ENCODE measurements around the gene RSRC2. TPM values are rescaled to one million over a fixed set of nuclear protein-coding genes. Genes with fewer than 3 reads are reported as not detected.
"Not testable (repeated sequence)": the region's sequence is repeated elsewhere in the genome, so short reads cannot be mapped to it uniquely, and the experiment has no call there.

RSRC2 gene
- total RNA-seq, 1 donor = 41.9 TPM

DNA sequence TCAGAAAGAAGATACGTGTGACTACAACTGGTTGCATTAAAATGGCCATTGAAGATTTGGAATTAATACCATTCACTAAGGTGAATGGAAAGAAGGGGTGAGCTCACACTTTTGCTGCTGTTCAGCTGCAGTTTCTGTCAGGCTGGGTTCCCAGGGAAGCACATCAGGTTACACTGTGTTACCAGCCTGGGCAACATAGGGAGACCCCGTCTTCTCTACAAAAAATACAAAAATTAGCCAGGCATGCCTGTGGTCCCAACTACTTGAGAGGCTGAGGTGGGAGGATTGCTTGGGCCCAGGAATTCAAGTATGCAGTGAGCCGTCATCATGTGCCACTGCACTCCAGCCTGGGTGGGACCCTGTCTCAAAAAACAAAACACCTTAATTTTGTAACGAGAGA lies 13.1 kb downstream of the RSRC2 start:
- no peak overlapping the region for H3K4me3 ChIP-seq (ENCODE audit: low read depth, low read length)
- no peak for DNase-seq (ENCODE audit: low read depth)
- TF ChIP-seq, protein P1, sequence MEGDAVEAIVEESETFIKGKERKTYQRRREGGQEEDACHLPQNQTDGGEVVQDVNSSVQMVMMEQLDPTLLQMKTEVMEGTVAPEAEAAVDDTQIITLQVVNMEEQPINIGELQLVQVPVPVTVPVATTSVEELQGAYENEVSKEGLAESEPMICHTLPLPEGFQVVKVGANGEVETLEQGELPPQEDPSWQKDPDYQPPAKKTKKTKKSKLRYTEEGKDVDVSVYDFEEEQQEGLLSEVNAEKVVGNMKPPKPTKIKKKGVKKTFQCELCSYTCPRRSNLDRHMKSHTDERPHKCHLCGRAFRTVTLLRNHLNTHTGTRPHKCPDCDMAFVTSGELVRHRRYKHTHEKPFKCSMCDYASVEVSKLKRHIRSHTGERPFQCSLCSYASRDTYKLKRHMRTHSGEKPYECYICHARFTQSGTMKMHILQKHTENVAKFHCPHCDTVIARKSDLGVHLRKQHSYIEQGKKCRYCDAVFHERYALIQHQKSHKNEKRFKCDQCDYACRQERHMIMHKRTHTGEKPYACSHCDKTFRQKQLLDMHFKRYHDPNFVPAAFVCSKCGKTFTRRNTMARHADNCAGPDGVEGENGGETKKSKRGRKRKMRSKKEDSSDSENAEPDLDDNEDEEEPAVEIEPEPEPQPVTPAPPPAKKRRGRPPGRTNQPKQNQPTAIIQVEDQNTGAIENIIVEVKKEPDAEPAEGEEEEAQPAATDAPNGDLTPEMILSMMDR (IDR thresholded peaks at IDR 0.05; ENCODE audit: insufficient read depth, low read depth, low read length) = no peak

DNA sequence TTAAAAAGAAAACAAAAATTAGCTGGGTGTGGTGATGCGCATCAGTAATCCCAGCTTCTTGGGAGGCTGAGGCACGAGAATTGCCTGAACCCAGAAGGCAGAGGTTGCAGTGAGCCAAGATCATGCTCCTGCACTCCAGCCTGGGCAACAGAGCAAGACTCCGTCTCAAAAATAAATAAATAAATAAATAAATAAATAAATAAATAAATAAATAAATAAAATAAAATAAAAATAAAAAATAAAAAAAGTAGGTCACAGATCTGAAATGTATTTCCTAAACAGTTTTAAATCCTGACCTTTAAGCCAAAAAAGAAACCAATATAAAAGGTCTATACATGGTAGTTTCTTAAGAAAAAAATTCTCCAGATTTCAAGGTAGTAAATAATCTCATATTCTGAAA lies 13.7 kb downstream of the RSRC2 start:
- not testable (repeated sequence) for DNase-seq (ENCODE audit: low read depth); H3K4me3 ChIP-seq (ENCODE audit: low read depth, low read length)

GRCh38 chr12:122508163-122508562 lies 18.6 kb downstream of the RSRC2 start:
- TF ChIP-seq, protein P1 (IDR thresholded peaks at IDR 0.05; ENCODE audit: insufficient read depth, low read depth, low read length) = no peak
- DNase-seq (ENCODE audit: low read depth) = no peak
- no peak overlapping the region for H3K4me3 ChIP-seq (ENCODE audit: low read depth, low read length)

DNA sequence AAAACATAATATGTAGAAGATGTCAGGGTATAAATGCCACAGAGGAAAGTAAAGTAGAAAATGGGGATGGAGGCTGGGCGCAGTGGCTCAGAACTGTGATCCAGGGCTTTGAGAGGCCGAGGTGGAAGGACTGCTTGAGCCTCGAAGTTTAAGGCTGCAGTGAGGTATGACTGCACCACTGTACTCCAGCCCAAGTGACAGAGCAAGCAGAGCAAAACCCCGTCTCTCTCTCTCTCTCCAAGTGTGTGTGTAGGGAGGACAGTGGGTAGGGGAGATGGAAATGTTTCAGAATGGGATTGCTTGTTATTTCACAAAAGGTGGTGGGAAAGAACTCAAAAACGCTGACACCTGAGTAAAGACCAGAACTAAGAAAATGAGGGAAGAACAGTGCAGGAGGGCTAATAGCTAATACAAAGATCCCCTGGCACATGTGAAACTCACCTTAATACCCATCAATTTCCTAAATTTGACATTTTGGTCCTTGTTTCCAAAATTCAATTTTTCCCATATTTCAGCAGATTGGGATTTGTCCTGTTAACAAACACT lies 20.3 kb downstream of the RSRC2 start:
- TF ChIP-seq, protein P1 (IDR thresholded peaks at IDR 0.05; ENCODE audit: insufficient read depth, low read depth, low read length) = no peak

DNA sequence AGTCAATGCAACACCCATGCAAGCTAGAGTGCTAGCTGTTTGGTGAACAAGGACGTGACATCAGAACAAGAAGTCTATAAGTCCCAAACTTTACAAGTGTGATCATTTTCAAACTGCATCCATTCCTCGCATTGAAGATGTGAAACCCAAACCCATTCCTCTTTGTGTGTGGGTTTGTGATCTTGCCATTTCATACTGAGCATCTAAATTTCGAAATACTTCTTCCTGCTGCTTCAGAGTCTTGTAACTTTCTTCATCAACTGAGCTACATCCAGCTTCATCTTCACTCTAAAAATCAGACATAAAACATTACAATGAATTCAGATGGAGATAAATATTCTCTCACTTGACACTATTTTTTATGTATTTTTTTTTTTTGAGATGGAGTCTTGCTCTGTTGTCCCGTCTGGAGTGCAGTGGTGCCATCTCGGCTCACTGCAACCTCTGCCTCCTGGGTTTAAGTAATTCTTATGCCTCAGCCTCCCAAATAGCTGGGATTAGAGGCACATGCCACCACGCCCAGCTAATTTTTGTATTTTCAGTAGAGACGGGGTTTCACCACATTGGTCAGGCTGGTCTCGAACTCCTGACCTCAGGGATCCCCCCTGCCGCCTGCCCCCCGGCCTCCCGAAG lies 21.2 kb downstream of the RSRC2 start:
- DNase-seq (ENCODE audit: low read depth) = no peak
- TF ChIP-seq, protein P1 (IDR thresholded peaks at IDR 0.05; ENCODE audit: insufficient read depth, low read depth, low read length) = no peak

More for the DNA sequence above, 20.3 kb downstream of the RSRC2 start:
- no peak for DNase-seq (ENCODE audit: low read depth)
- H3K4me3 ChIP-seq (ENCODE audit: low read depth, low read length) = no peak overlapping the region

GRCh38 chr12:122503783-122504590 lies 22.7 kb downstream of the RSRC2 start:
- H3K4me3 ChIP-seq (ENCODE audit: low read depth, low read length) = no peak overlapping the region
- TF ChIP-seq, protein P1 (IDR thresholded peaks at IDR 0.05; ENCODE audit: insufficient read depth, low read depth, low read length) = no peak
- DNase-seq (ENCODE audit: low read depth) = no peak

More for the DNA sequence above, 21.2 kb downstream of the RSRC2 start:
- H3K4me3 ChIP-seq (ENCODE audit: low read depth, low read length) = no peak overlapping the region

DNA sequence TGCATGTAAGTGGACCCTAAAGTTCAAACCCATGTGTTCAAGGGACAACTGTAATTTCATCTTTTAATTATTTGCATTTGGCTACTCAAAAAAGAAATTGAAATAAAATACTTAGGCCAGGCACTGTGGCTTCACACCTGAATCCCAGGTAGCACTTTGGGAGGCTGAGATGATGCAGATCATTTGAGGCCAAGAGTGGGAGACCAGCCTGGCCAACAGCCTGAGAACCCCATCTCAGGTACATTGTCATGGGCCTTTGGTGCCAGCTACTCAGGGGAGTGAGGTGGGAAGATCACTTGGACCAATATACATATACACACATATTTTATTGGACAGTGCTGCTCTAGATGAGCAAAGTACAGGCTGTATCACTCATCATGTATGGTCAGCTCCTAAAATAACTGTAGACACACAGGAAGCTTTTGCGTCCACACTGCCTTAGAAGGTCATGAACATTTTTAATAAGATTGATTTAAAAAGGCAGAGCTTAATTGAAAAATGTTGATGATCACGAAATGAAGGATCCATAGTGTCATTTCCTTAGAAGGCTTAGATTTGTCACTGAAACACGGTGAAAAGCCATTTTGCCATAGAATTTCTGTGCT lies 23.5 kb downstream of the RSRC2 start:
- no peak overlapping the region for H3K4me3 ChIP-seq (ENCODE audit: low read depth, low read length)
- DNase-seq (ENCODE audit: low read depth) = no peak
- TF ChIP-seq, protein P1 (IDR thresholded peaks at IDR 0.05; ENCODE audit: insufficient read depth, low read depth, low read length) = no peak

Measured in fibroblast of villous mesenchyme (primary cell).